COLO668 (cell line): ENCODE results near the gene PNKD.

Experiments
- DNase-seq: peaks from one replicate; lab custom pipeline; 2025; ENCODE audit not compliant: unreplicated experiment; lab: John Stamatoyannopoulos, UW

Gene PNKD

GRCh38 chr2:218256612-218257350 is 13.5 kb upstream of the PNKD start:
- DNase-seq: no peak

GRCh38 chr2:218257390-218257981 is 12.8 kb upstream of the PNKD start:
- peak; percentile 19 for DNase-seq

- DNase-seq: no peak
Measured at GRCh38 chr2:218259099-218259961, 11.0 kb upstream of the PNKD start.

- DNase-seq: no peak
Measured at GRCh38 chr2:218260166-218260565, 10.2 kb upstream of the PNKD start.

GRCh38 chr2:218260742-218261422 is 9.4 kb upstream of the PNKD start, which contains the start of gene GPBAR1:
TSS of gene GPBAR1 (plus strand) at chr2:218261015. CDS start at chr2:218262725, 1,710 bp downstream.
- DNase-seq: peak; percentile 76

- peak; percentile 72 for DNase-seq
Measured at GRCh38 chr2:218261423-218262236, 8.7 kb upstream of the PNKD start.

- no peak for DNase-seq
Measured at GRCh38 chr2:218262237-218262600, 8.1 kb upstream of the PNKD start.

- DNase-seq: no peak
Measured at GRCh38 chr2:218262631-218263586, 7.4 kb upstream of the PNKD start.

- DNase-seq: no peak
Measured at GRCh38 chr2:218263817-218264641, 6.3 kb upstream of the PNKD start.

- DNase-seq: no peak
Measured at GRCh38 chr2:218264773-218265561, 5.4 kb upstream of the PNKD start.

- no peak for DNase-seq
Measured at GRCh38 chr2:218265626-218266025, 4.7 kb upstream of the PNKD start.

- DNase-seq: no peak
Measured at GRCh38 chr2:218266316-218266979, 3.9 kb upstream of the PNKD start.

GRCh38 chr2:218267259-218267658 is 3.1 kb upstream of the PNKD start:
- DNase-seq: no peak

- no peak for DNase-seq
Measured at GRCh38 chr2:218270721-218271486, 585 bp downstream of the PNKD start.

- no peak for DNase-seq
Measured at GRCh38 chr2:218271487-218271797, 1.1 kb downstream of the PNKD start.

- DNase-seq: no peak
Measured at GRCh38 chr2:218271865-218272530, 1.7 kb downstream of the PNKD start.
